Fibroblast of lung (primary cell): ENCODE results near the gene FGF14.

Experiments used
- CTCF ChIP-seq, 2 donors: IDR thresholded peaks in 1 of 2; conservative IDR thresholded peaks in 1 of 2; 1 replicate in 1 of 2; 2 replicates in 1 of 2; pipeline ENCODE4 v1.5.1; 2011 to 2012; ENCODE audit warnings: low read length in 2 of 2, control low read depth in 1 of 2, inconsistent platforms in 1 of 2, low read depth in 1 of 2, mild to moderate bottlenecking in 1 of 2
- EZH2 ChIP-seq: IDR thresholded peaks from 2 replicates; pipeline ENCODE4 v1.5.1; 2012; ENCODE audit warnings: low read length, control low read depth, mild to moderate bottlenecking; ENCODE audit errors: missing control alignments

DNA sequence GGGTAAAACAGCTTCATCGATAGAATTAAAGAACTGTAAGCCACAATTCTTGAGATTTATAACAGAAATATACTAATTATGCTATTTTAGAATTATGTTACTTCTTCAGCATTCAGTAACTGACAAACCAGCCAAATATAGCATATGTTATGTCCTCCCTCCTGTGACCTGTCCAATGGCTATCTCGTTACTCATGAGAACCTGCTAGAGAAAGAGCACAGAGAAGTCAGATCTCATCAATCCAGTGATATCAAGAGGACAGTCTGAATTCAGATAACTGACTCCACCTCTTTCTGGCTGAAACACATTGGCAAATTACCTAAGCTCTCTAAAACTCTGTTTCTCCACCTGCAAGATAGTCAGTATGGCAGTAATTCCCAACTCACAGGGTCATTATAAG, 170.4 kb downstream of the FGF14 start:
- TF ChIP-seq CTCF (conservative IDR thresholded peaks at IDR 0.05 in 1 of 2, IDR thresholded peaks at IDR 0.05 in 1 of 2; ENCODE audit: low read depth in 1 of 2, low read length in 2 of 2) (no peak), EZH2 (no peak)
